ENCODE results near the gene LTA4H. TPM values are rescaled to one million over a fixed set of nuclear protein-coding genes. Genes with fewer than 3 reads are reported as not detected.
A peak's percentile ranks its signal among the peaks of the same experiment; 100 is the strongest.
"Not testable (repeated sequence)": the region's sequence is repeated elsewhere in the genome, so short reads cannot be mapped to it uniquely, and the experiment has no call there.

The LTA4H gene
- 57.8 TPM for total RNA-seq (ENCODE audit: insufficient read depth, low replicate concordance)

- peak; percentile 100 for DNase-seq (ENCODE audit: low spot score)
These were observed at the start of gene LTA4H for GRCh38 chr12:96035283-96036236. TSS of gene LTA4H (minus strand) at chr12:96035587. CDS start at chr12:96035519, 68 bp downstream.

DNA sequence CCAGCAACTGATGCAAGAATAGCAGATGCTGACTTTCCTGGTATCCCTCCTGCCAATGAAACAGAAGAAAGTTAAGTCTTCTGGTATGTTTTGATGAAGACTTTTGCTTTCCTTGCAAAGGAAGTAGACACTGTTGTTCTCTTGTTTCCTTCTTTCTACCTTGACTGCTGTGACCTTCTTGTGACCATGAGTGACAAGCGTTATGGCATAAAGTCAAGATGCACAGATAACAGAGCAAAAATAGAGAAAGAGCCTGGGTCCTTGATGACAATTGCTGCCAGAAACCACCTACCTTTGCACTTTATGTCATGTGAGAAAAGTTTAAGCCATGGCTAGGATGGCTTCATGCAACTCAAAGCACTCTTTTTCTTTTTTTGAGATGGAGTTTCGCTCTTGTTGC, 49.2 kb upstream of the LTA4H start:
- DNase-seq (ENCODE audit: low spot score): no peak

DNA sequence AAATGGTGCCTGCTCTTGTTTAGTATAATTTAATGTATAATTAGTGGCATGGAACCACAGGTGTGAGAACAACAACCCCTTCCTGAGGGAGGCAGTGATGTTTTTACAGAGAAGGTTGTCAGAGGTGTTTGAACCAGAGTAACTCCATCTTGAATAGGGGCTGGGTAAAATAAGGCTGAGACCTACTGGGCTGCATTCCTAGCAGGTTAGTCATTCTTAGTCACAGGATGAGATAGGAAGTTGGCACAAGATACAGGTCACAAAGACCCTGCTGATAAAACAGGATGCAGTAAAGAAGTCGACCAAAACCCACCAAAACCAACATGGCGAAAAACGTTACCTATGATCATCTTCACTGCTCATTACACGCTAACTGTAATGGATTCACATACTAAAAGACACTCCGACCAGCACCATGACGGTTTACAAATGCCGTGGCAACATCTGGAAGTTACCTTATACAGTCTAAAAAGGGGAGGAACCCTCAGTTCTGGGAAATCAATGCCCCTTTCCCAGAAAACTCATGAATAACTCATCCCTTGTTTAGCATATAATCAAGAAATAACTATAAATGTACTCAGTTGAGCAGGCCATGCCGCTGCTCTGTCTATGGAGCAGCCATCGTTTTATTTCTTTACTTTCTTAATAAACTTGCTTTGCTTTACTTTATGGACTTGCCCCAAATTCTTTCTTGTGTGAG, 47.8 kb upstream of the LTA4H start:
- DNase-seq (ENCODE audit: low spot score): no peak

GRCh38 chr12:96081596-96081995, 46.2 kb upstream of the LTA4H start:
- DNase-seq (ENCODE audit: low spot score): no peak

DNA sequence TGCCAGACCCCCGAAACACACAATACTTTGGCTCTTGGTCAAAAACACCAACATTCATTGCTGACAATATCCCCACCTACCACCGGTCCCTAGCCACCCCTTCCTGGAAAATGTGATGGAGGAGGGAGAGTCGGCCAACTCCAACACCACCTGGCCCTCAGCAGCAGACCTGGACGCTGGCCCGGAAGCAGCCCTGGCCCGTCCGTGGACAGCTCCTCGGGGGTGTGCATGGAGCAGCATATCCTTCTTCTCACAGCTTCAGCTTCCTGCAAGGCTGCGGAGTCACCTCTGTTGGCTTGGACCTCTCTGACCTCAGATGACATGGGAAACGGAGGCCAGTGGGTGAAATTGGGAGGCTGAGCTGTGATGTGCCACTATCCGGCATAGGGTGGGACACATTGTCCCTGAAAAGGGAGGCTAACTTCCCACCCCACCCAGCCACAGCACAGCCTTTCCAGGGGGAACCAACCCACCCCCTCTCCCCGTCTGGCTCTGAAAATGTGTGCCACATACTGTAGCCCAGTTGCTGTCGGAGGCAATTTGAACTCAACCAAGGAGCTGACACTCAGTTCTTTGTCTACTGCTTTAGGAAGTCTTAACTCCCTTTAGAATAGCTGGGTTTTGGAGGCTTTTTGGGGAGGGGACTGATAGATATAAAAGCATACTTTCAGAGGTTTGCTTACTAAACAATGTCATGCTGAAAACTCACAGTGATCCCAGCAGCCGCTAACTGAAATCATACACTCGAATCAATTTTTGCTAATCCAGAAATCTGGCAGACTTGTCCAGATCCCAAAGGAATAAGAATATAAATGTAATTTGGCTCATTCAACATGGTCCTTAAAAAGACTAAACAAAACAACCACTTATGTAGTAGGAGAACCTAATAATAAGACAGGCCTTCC, 43.1 kb upstream of the LTA4H start:
- peak; percentile 9 for DNase-seq (ENCODE audit: low spot score)

DNA sequence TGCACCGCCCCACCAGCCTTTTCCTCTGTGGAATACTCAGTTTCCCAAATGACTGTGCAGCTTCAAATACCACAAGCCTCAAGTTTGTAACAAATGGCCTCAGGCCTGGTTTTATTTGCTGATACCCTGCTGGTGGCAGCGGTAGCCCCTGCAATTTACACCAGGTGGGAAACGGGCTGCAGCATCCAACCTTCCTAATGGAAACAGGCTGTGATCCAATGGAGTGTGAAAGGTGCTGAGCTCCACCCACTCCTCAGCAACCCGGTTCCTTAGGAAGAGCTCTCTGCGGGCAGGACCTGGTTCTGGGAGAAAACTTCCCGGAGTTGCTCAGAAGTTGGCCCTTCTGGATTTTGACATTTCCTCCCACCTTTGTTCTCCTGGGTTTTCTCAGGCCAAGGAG, 41.7 kb upstream of the LTA4H start:
- DNase-seq (ENCODE audit: low spot score): no peak

GRCh38 chr12:96075560-96075959, 40.2 kb upstream of the LTA4H start:
- no peak for DNase-seq (ENCODE audit: low spot score)

GRCh38 chr12:96073346-96074330, 38.3 kb upstream of the LTA4H start:
- peak; percentile 24 for DNase-seq (ENCODE audit: low spot score)

DNA sequence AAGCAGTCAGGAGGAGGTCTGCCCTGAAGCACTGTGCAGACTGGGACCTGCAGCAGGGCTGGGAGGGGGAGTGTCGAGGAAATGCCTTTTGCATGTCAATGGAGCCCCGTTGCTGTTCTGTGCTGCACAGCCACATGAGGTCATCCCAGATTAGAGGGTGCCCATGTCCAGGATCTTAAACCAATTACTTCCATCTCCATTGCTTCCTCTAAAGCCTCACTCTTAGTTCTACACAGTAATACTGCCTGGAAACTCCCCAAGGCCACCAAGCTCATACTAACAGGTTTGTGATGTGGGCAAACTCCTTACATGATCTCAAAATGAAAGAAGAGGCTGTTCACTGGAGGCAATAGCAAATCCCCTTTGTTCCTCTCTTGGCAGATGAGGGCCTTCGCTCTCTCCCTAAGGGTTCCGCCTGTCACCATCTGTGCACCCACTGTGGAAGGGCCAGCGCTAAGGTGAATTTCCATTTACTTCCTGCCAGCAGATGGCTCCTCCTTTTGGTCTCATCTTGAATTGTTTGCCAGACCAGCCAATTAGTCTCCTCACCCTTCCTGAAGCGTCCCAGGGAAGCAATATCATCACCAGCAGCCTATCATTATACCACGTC, 35.4 kb upstream of the LTA4H start:
- no peak for DNase-seq (ENCODE audit: low spot score)

DNA sequence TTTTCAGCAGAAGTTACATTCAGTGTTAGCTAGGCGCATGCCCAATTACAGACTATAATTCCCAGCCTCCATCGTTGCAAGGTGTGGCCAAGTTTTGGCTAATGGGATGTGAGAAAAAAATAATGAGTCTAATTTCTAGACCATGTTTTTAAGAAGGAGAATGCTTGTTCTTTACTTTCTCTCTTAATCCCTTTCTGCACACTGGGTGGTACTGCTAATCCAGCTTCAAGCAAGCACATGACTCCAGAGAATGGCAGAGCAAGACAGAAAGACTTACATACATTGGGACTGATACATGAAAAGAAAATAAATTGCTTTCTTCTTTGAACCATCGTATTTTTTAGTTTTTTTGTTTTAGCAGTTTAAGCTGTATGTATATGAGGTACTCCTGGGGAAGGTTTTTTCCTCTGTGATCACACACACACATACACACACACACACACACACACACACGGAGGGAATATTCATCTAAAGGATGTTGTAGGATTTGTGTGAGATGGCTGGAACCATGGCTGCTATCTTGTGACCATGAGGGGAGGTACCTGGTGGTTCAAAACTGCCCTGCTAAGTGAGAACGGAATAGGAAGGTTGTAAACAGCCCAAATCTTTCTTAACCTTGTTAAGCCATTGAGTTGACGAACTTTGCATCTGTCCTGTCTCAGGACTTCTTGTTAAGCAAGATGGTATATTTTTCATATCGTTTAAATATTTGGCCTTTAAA, 34.3 kb upstream of the LTA4H start:
- DNase-seq (ENCODE audit: low spot score): no peak

DNA sequence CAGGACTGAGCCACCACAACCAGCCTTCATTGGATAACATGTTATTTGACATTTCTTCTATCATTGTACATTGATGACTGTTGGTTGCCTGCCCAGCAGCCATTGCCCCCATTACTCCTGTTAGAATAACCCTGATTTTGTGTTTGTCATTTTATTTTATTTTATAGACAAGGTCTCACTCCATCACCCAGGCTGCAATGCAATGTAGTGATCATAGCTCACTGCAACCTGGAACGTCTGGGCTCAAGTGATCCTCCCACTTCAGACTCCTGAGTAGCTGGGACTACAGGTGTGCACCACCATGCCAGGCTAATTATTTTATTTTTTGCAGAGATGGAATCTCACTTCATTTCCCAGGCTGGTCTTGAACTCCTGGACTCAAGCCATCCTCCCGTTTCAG, 33.2 kb upstream of the LTA4H start:
- DNase-seq (ENCODE audit: low spot score): no peak

GRCh38 chr12:96068111-96068510, 32.7 kb upstream of the LTA4H start:
- DNase-seq (ENCODE audit: low spot score): no peak

- DNase-seq (ENCODE audit: low spot score): not testable (repeated sequence)
These were observed 30.4 kb upstream of the LTA4H start for GRCh38 chr12:96065776-96066175.

GRCh38 chr12:96064966-96065365, 29.6 kb upstream of the LTA4H start:
- no peak for DNase-seq (ENCODE audit: low spot score)

DNA sequence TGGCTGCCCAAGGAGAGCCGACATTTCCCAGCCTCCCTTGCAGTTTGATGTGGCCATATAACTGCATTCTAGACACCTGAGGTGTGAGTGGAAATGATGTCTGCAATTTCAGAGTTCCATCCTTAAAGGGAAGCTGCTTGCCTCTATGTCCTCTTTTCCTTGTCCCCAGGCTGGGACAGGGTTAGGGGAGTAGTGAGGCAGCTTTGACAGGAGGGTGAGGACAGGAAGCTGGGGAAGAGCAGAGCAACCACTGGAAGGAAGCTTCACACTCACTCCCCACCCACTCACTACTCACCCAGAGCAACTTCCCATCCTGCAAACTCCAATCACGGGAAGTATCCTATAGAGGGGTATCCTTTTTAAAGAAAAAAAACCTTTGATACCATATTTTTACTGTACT, 28.9 kb upstream of the LTA4H start:
- DNase-seq (ENCODE audit: low spot score): no peak

DNA sequence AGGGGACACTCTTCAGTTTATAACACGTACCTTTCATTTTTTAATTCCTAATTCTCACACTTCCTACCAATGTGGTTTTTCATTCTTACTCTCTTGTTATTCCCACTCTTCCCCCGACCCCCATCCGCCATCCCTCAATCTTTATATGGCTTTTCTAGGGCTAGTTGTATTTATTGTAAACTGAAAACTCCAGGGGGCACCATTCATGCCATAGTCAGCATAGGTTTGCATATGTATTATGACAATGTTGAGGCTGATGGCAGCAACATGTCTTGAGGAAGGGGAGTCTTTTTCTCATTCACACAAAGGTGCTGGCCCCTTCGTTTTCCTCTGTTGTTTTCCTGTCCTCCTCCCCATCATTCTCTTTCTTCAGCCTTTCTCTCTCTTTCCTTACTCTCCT, 27.7 kb upstream of the LTA4H start:
- DNase-seq (ENCODE audit: low spot score): no peak

GRCh38 chr12:96061864-96062453, 26.6 kb upstream of the LTA4H start:
- DNase-seq (ENCODE audit: low spot score): peak; percentile 83

DNA sequence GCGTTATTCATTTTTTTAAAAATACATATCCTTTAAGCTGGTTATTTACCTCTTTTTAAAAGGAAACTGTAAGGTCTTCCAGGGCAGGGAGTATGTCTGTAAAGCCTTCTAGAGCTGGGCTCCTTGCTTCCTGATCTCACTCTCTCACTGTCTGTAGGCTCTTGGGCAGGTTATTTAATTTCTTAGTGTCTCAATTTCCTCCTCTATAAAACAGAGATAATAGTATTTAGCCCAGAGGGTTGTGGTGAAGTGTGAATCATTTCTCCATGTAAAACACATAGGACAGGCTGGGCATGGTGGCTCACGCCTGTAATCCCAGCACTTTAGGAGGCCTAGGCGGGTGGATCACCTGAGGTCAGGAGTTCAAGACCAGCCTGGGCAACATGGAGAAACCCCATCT, 25.9 kb upstream of the LTA4H start:
- no peak for DNase-seq (ENCODE audit: low spot score)

- no peak for DNase-seq (ENCODE audit: low spot score)
These were observed 24.7 kb upstream of the LTA4H start for GRCh38 chr12:96060041-96060440.
